ENCODE data around the gene MTHFD1. TPM values are rescaled to one million over a fixed set of nuclear protein-coding genes. Genes with fewer than 3 reads are reported as not detected.

The MTHFD1 gene
- total and polyA plus RNA-seq, 9 of the 15 experiments (the other 6 are each of a cell fraction or from before 2014, with no cell fraction given) = 66.7 to 158 (median 90.9) TPM

Small RNAs within 50 kb of the gene (small RNA-seq; reads per million reads assigned to genes)
- gene AL161756.2 = not detected

Other genes with a start within 250 kb of the MTHFD1 start
- 2.0 and 2.1 TPM in 2 replicates for gene ESR2, start 94.0 kb upstream of the MTHFD1 start, total RNA-seq (2014; rRNA removed)
- gene ESR2, start 94.0 kb upstream of the MTHFD1 start, total RNA-seq (2014; rRNA removed; fragmentation: Illumina TruSeq; extraction: Trizol) = 2.6 and 2.7 TPM in 2 replicates
- gene ESR2, start 94.0 kb upstream of the MTHFD1 start, total RNA-seq (2015; rRNA removed; fragmentation: Illumina TruSeq; extraction: Trizol) = 2.0 and 2.1 TPM in 2 replicates
- 3.0 and 3.6 TPM in 2 replicates for gene ESR2, start 94.0 kb upstream of the MTHFD1 start, total RNA-seq (2021)
- gene ESR2, start 94.0 kb upstream of the MTHFD1 start, polyA plus RNA-seq (2011; rRNA removed) = 0.16 and 0.36 TPM in 2 replicates
- 1.9 and 2.0 TPM in 2 replicates for gene ESR2, start 94.0 kb upstream of the MTHFD1 start, polyA plus RNA-seq (2014; fragmentation: Illumina TruSeq; extraction: Trizol)
- gene ESR2, start 94.0 kb upstream of the MTHFD1 start, polyA plus RNA-seq (2014; fragmentation: Nextera tagmentation; extraction: Ambion mirVana) = under 1 TPM; 0.07 to 0.15 TPM
- gene ESR2, start 94.0 kb upstream of the MTHFD1 start, polyA plus RNA-seq (2014; rRNA removed) = 2.8 and 3.8 TPM in 2 replicates
- gene AKAP5, start 77.1 kb downstream of the MTHFD1 start, total RNA-seq (2014; rRNA removed) = 0.41 and 0.50 TPM in 2 replicates
- 0.61 and 0.76 TPM in 2 replicates for gene AKAP5, start 77.1 kb downstream of the MTHFD1 start, total RNA-seq (2014; rRNA removed; fragmentation: Illumina TruSeq; extraction: Trizol)
- gene AKAP5, start 77.1 kb downstream of the MTHFD1 start, total RNA-seq (2015; rRNA removed; fragmentation: Illumina TruSeq; extraction: Trizol) = 0.75 and 0.94 TPM in 2 replicates
- gene AKAP5, start 77.1 kb downstream of the MTHFD1 start, total RNA-seq (2021) = 0.35 and 0.40 TPM in 2 replicates
- 0.12 and 0.24 TPM in 2 replicates for gene AKAP5, start 77.1 kb downstream of the MTHFD1 start, polyA plus RNA-seq (2011; rRNA removed)
- gene AKAP5, start 77.1 kb downstream of the MTHFD1 start, polyA plus RNA-seq (2014; fragmentation: Illumina TruSeq; extraction: Trizol) = 0.32 and 0.34 TPM in 2 replicates
- under 1 TPM; 0.06 to 0.07 TPM for gene AKAP5, start 77.1 kb downstream of the MTHFD1 start, polyA plus RNA-seq (2014; fragmentation: Nextera tagmentation; extraction: Ambion mirVana)
- gene AKAP5, start 77.1 kb downstream of the MTHFD1 start, polyA plus RNA-seq (2014; rRNA removed) = 0.11 and 0.40 TPM in 2 replicates
- gene ZBTB25, start 115.5 kb downstream of the MTHFD1 start, total RNA-seq (2014; rRNA removed) = 1.3 TPM in 2 replicates
- gene ZBTB25, start 115.5 kb downstream of the MTHFD1 start, total RNA-seq (2014; rRNA removed; fragmentation: Illumina TruSeq; extraction: Trizol) = 2.5 and 3.3 TPM in 2 replicates
- 2.6 and 2.8 TPM in 2 replicates for gene ZBTB25, start 115.5 kb downstream of the MTHFD1 start, total RNA-seq (2015; rRNA removed; fragmentation: Illumina TruSeq; extraction: Trizol)
- 2.5 and 2.6 TPM in 2 replicates for gene ZBTB25, start 115.5 kb downstream of the MTHFD1 start, total RNA-seq (2021)
- 3.9 and 5.6 TPM in 2 replicates for gene ZBTB25, start 115.5 kb downstream of the MTHFD1 start, polyA plus RNA-seq (2011; rRNA removed)
- gene ZBTB25, start 115.5 kb downstream of the MTHFD1 start, polyA plus RNA-seq (2014; fragmentation: Illumina TruSeq; extraction: Trizol) = 1.7 and 2.3 TPM in 2 replicates
- gene ZBTB25, start 115.5 kb downstream of the MTHFD1 start, polyA plus RNA-seq (2014; fragmentation: Nextera tagmentation; extraction: Ambion mirVana) = under 1 TPM; 0.61 to 0.92 TPM
- 0.99 and 2.1 TPM in 2 replicates for gene ZBTB25, start 115.5 kb downstream of the MTHFD1 start, polyA plus RNA-seq (2014; rRNA removed)
- 4.9 and 5.3 TPM in 2 replicates for gene ZBTB1, start 116.4 kb downstream of the MTHFD1 start, total RNA-seq (2014; rRNA removed)
- 9.9 and 10.1 TPM in 2 replicates for gene ZBTB1, start 116.4 kb downstream of the MTHFD1 start, total RNA-seq (2014; rRNA removed; fragmentation: Illumina TruSeq; extraction: Trizol)
- gene ZBTB1, start 116.4 kb downstream of the MTHFD1 start, total RNA-seq (2015; rRNA removed; fragmentation: Illumina TruSeq; extraction: Trizol) = 11.6 and 12.2 TPM in 2 replicates
- 8.1 and 9.4 TPM in 2 replicates for gene ZBTB1, start 116.4 kb downstream of the MTHFD1 start, total RNA-seq (2021)
- gene ZBTB1, start 116.4 kb downstream of the MTHFD1 start, polyA plus RNA-seq (2011; rRNA removed) = 16.5 and 17.7 TPM in 2 replicates
- 7.2 and 8.1 TPM in 2 replicates for gene ZBTB1, start 116.4 kb downstream of the MTHFD1 start, polyA plus RNA-seq (2014; fragmentation: Illumina TruSeq; extraction: Trizol)
- gene ZBTB1, start 116.4 kb downstream of the MTHFD1 start, polyA plus RNA-seq (2014; fragmentation: Nextera tagmentation; extraction: Ambion mirVana) = 1 to 10 TPM; 2.3 to 2.7 TPM
- 9.0 and 10.3 TPM in 2 replicates for gene ZBTB1, start 116.4 kb downstream of the MTHFD1 start, polyA plus RNA-seq (2014; rRNA removed)
- not detected in 2 replicates for gene HSPA2, start 152.4 kb downstream of the MTHFD1 start, total RNA-seq (2014; rRNA removed)
- gene HSPA2, start 152.4 kb downstream of the MTHFD1 start, total RNA-seq (2014; rRNA removed; fragmentation: Illumina TruSeq; extraction: Trizol) = not detected in 2 replicates
- gene HSPA2, start 152.4 kb downstream of the MTHFD1 start, total RNA-seq (2015; rRNA removed; fragmentation: Illumina TruSeq; extraction: Trizol) = not detected in 2 replicates
- gene HSPA2, start 152.4 kb downstream of the MTHFD1 start, total RNA-seq (2021) = 0.16 TPM in 1 of 2 replicates, not detected in the other
- not detected in 2 replicates for gene HSPA2, start 152.4 kb downstream of the MTHFD1 start, polyA plus RNA-seq (2011; rRNA removed)
- not detected in 2 replicates for gene HSPA2, start 152.4 kb downstream of the MTHFD1 start, polyA plus RNA-seq (2014; fragmentation: Illumina TruSeq; extraction: Trizol)
- gene HSPA2, start 152.4 kb downstream of the MTHFD1 start, polyA plus RNA-seq (2014; fragmentation: Nextera tagmentation; extraction: Ambion mirVana) = not detected
- not detected in 2 replicates for gene HSPA2, start 152.4 kb downstream of the MTHFD1 start, polyA plus RNA-seq (2014; rRNA removed)
- gene PPP1R36, start 161.6 kb downstream of the MTHFD1 start, total RNA-seq (2014; rRNA removed) = not detected in 2 replicates
- gene PPP1R36, start 161.6 kb downstream of the MTHFD1 start, total RNA-seq (2014; rRNA removed; fragmentation: Illumina TruSeq; extraction: Trizol) = not detected in 2 replicates
- 0.29 TPM in 1 of 2 replicates, not detected in the other for gene PPP1R36, start 161.6 kb downstream of the MTHFD1 start, total RNA-seq (2015; rRNA removed; fragmentation: Illumina TruSeq; extraction: Trizol)
- gene PPP1R36, start 161.6 kb downstream of the MTHFD1 start, total RNA-seq (2021) = not detected in 2 replicates
- not detected in 2 replicates for gene PPP1R36, start 161.6 kb downstream of the MTHFD1 start, polyA plus RNA-seq (2011; rRNA removed)
- gene PPP1R36, start 161.6 kb downstream of the MTHFD1 start, polyA plus RNA-seq (2014; fragmentation: Illumina TruSeq; extraction: Trizol) = not detected in 2 replicates
- gene PPP1R36, start 161.6 kb downstream of the MTHFD1 start, polyA plus RNA-seq (2014; fragmentation: Nextera tagmentation; extraction: Ambion mirVana) = not detected
- not detected in 2 replicates for gene PPP1R36, start 161.6 kb downstream of the MTHFD1 start, polyA plus RNA-seq (2014; rRNA removed)